BLaER1 (cell line): ENCODE data around the gene SCN8A.
"Not testable (repeated sequence)": the region's sequence is repeated elsewhere in the genome, so short reads cannot be mapped to it uniquely, and the experiment has no call there.

Experiments used
- H3K27ac ChIP-seq: shearing (Covaris generic); formaldehyde crosslinking; 2 replicates; pipeline ENCODE4 v1.8.1; 2022
- H3K27me3 ChIP-seq: shearing (Covaris generic); formaldehyde crosslinking; 2 replicates; pipeline ENCODE4 v1.8.1; 2022
- H3K36me3 ChIP-seq: shearing (Covaris generic); formaldehyde crosslinking; 2 replicates; pipeline ENCODE4 v1.8.1; 2022
- H3K4me1 ChIP-seq: shearing (Covaris generic); formaldehyde crosslinking; 2 replicates; pipeline ENCODE4 v1.8.1; 2022
- H3K4me2 ChIP-seq: shearing (Covaris generic); formaldehyde crosslinking; 2 replicates; pipeline ENCODE4 v1.8.1; 2022
- H3K4me3 ChIP-seq: shearing (Covaris generic); formaldehyde crosslinking; 2 replicates; pipeline ENCODE4 v1.8.1; 2022
- H3K9ac ChIP-seq: shearing (Covaris generic); formaldehyde crosslinking; 2 replicates; pipeline ENCODE4 v1.8.1; 2022
- H3K9me3 ChIP-seq: shearing (Covaris generic); formaldehyde crosslinking; 2 replicates; pipeline ENCODE4 v1.8.1; 2022
- H4K20me1 ChIP-seq: shearing (Covaris generic); formaldehyde crosslinking; 2 replicates; pipeline ENCODE4 v1.8.1; 2022
- Cebpa-rat ChIP-seq: shearing (Covaris generic); IDR thresholded peaks from 2 replicates; pipeline ENCODE4 v1.8.1; 2022

Gene SCN8A

GRCh38 chr12:51773145-51773869 is 182.3 kb downstream of the SCN8A start:
- Histone ChIP-seq H3K27me3 (no peaks in the 10 kb centered on the region), H3K4me2 (no peak overlapping the region), H3K9ac (no peak overlapping the region), H3K4me3 (no peak overlapping the region), H4K20me1 (no peaks in the 10 kb centered on the region), H3K27ac (no peak overlapping the region), H3K36me3 (no peaks in the 10 kb centered on the region), H3K9me3 (no peaks in the 10 kb centered on the region), H3K4me1 (no peaks in the 10 kb centered on the region)
- TF ChIP-seq Cebpa-rat, result no peak

GRCh38 chr12:51774933-51775332 is 183.9 kb downstream of the SCN8A start:
- H3K4me1 ChIP-seq, result no peaks in the 10 kb centered on the region
- H3K4me3 ChIP-seq, result no peak overlapping the region
- H3K4me2 ChIP-seq, result no peak overlapping the region
- no peaks in the 10 kb centered on the region for H4K20me1 ChIP-seq
- no peak overlapping the region for H3K9ac ChIP-seq
- no peaks in the 10 kb centered on the region for H3K27me3 ChIP-seq
- no peaks in the 10 kb centered on the region for H3K36me3 ChIP-seq
- TF ChIP-seq Cebpa-rat, result no peak
- no peak overlapping the region for H3K27ac ChIP-seq
- no peaks in the 10 kb centered on the region for H3K9me3 ChIP-seq

GRCh38 chr12:51777457-51777856 is 186.4 kb downstream of the SCN8A start:
- H3K4me2 ChIP-seq, result no peak overlapping the region
- no peaks in the 10 kb centered on the region for H3K36me3 ChIP-seq
- H3K27me3 ChIP-seq, result no peaks in the 10 kb centered on the region
- H3K4me3 ChIP-seq, result no peak overlapping the region
- no peak for TF ChIP-seq Cebpa-rat
- no peaks in the 10 kb centered on the region for H4K20me1 ChIP-seq
- no peaks in the 10 kb centered on the region for H3K4me1 ChIP-seq
- no peak overlapping the region for H3K27ac ChIP-seq
- no peaks in the 10 kb centered on the region for H3K9me3 ChIP-seq
- H3K9ac ChIP-seq, result no peak overlapping the region

GRCh38 chr12:51777973-51778372 is 186.9 kb downstream of the SCN8A start:
- H3K4me3 ChIP-seq, result no peak overlapping the region
- H3K27me3 ChIP-seq, result no peaks in the 10 kb centered on the region
- no peaks in the 10 kb centered on the region for H3K9me3 ChIP-seq
- no peak overlapping the region for H3K27ac ChIP-seq
- H3K4me1 ChIP-seq, result no peaks in the 10 kb centered on the region
- no peaks in the 10 kb centered on the region for H4K20me1 ChIP-seq
- H3K4me2 ChIP-seq, result no peak overlapping the region
- TF ChIP-seq Cebpa-rat, result no peak
- H3K36me3 ChIP-seq, result no peaks in the 10 kb centered on the region
- no peak overlapping the region for H3K9ac ChIP-seq

- Histone ChIP-seq H3K27ac (no peak overlapping the region), H3K9me3 (no peaks in the 10 kb centered on the region), H3K4me3 (no peak overlapping the region), H3K4me1 (no peaks in the 10 kb centered on the region), H3K4me2 (no peak overlapping the region), H3K27me3 (no peaks in the 10 kb centered on the region), H4K20me1 (no peaks in the 10 kb centered on the region), H3K9ac (no peak overlapping the region), H3K36me3 (no peaks in the 10 kb centered on the region)
- no peak for TF ChIP-seq Cebpa-rat
Observed at GRCh38 chr12:51779876-51780275, 188.8 kb downstream of the SCN8A start.

- no peak overlapping the region for H3K4me2 ChIP-seq
Observed at GRCh38 chr12:51784688-51785087, 193.7 kb downstream of the SCN8A start.

GRCh38 chr12:51785906-51786305 is 194.9 kb downstream of the SCN8A start:
- Histone ChIP-seq H3K36me3 (no peaks in the 10 kb centered on the region), H4K20me1 (no peaks in the 10 kb centered on the region), H3K9ac (no peak overlapping the region), H3K27me3 (no peaks in the 10 kb centered on the region), H3K4me1 (no peaks in the 10 kb centered on the region), H3K27ac (no peak overlapping the region), H3K9me3 (no peaks in the 10 kb centered on the region), H3K4me3 (no peak overlapping the region), H3K4me2 (no peak overlapping the region)
- TF ChIP-seq Cebpa-rat, result no peak

More at GRCh38 chr12:51784688-51785087, 193.7 kb downstream of the SCN8A start:
- no peaks in the 10 kb centered on the region for H3K4me1 ChIP-seq
- no peaks in the 10 kb centered on the region for H3K27me3 ChIP-seq
- H3K9me3 ChIP-seq, result no peaks in the 10 kb centered on the region
- no peak overlapping the region for H3K4me3 ChIP-seq
- H3K9ac ChIP-seq, result no peak overlapping the region
- no peaks in the 10 kb centered on the region for H4K20me1 ChIP-seq
- no peak overlapping the region for H3K27ac ChIP-seq
- no peaks in the 10 kb centered on the region for H3K36me3 ChIP-seq
- TF ChIP-seq Cebpa-rat, result no peak

- H3K36me3 ChIP-seq, result no peaks in the 10 kb centered on the region
- no peaks in the 10 kb centered on the region for H4K20me1 ChIP-seq
- no peak overlapping the region for H3K27ac ChIP-seq
- no peaks in the 10 kb centered on the region for H3K27me3 ChIP-seq
- H3K9me3 ChIP-seq, result no peaks in the 10 kb centered on the region
- H3K4me1 ChIP-seq, result no peaks in the 10 kb centered on the region
- H3K4me3 ChIP-seq, result no peak overlapping the region
- H3K4me2 ChIP-seq, result no peak overlapping the region
- TF ChIP-seq Cebpa-rat, result no peak
- no peak overlapping the region for H3K9ac ChIP-seq
Observed at GRCh38 chr12:51788876-51789275, 197.8 kb downstream of the SCN8A start.

GRCh38 chr12:51792417-51792816 is 201.4 kb downstream of the SCN8A start:
- Histone ChIP-seq H3K9ac (no peak overlapping the region), H3K27me3 (no peaks in the 10 kb centered on the region), H3K4me2 (no peak overlapping the region), H3K9me3 (no peaks in the 10 kb centered on the region), H3K4me3 (no peak overlapping the region), H4K20me1 (no peaks in the 10 kb centered on the region), H3K27ac (no peak overlapping the region), H3K36me3 (no peaks in the 10 kb centered on the region), H3K4me1 (no peaks in the 10 kb centered on the region)
- no peak for TF ChIP-seq Cebpa-rat

GRCh38 chr12:51793201-51793600 is 202.2 kb downstream of the SCN8A start:
- H4K20me1 ChIP-seq, result no peaks in the 10 kb centered on the region
- no peak overlapping the region for H3K27ac ChIP-seq
- no peaks in the 10 kb centered on the region for H3K9me3 ChIP-seq
- H3K36me3 ChIP-seq, result no peaks in the 10 kb centered on the region
- no peak overlapping the region for H3K4me2 ChIP-seq
- H3K9ac ChIP-seq, result no peak overlapping the region
- H3K4me3 ChIP-seq, result no peak overlapping the region
- no peaks in the 10 kb centered on the region for H3K27me3 ChIP-seq
- no peak for TF ChIP-seq Cebpa-rat
- H3K4me1 ChIP-seq, result no peaks in the 10 kb centered on the region

- no peak for TF ChIP-seq Cebpa-rat
- Histone ChIP-seq H3K27ac (no peak overlapping the region), H3K4me2 (no peak overlapping the region), H3K4me1 (no peaks in the 10 kb centered on the region), H3K36me3 (no peaks in the 10 kb centered on the region), H3K9me3 (no peaks in the 10 kb centered on the region), H3K27me3 (no peaks in the 10 kb centered on the region), H3K9ac (no peak overlapping the region), H4K20me1 (no peaks in the 10 kb centered on the region), H3K4me3 (no peak overlapping the region)
Observed at GRCh38 chr12:51797301-51797700, 206.3 kb downstream of the SCN8A start.

- H3K36me3 ChIP-seq, H3K4me3 ChIP-seq, H3K4me2 ChIP-seq, H3K27ac ChIP-seq, H3K4me1 ChIP-seq, H3K9me3 ChIP-seq, H3K27me3 ChIP-seq, H4K20me1 ChIP-seq, H3K9ac ChIP-seq: not testable (repeated sequence)
Observed at GRCh38 chr12:51798051-51798450, 207.0 kb downstream of the SCN8A start.
